WTC11 (cell line): ENCODE measurements around the gene ITPR2. TPM values are rescaled to one million over a fixed set of nuclear protein-coding genes. Genes with fewer than 3 reads are reported as not detected.

Source experiments
- ATAC-seq: fragments of 200-7000 bp; cut with Tn5 transposase; 2 replicates; pipeline ENCODE4 v1.10.0; 2021; ENCODE audit warnings: mild to moderate bottlenecking, moderate library complexity
- CTCF ChIA-PET: fragments of 300-600 bp; sonication (Branson Sonifier 250); formaldehyde crosslinking; loops from one replicate; lab custom pipeline; 2021; ENCODE audit warnings: antibody characterized with exemption; lab: Charles Lee
- POLR2A ChIA-PET: fragments of 350-600 bp; sonication (Branson Sonifier 250); formaldehyde crosslinking; loops from one replicate; lab custom pipeline; 2021; ENCODE audit warnings: antibody characterized with exemption; lab: Charles Lee
- DNase-seq: peaks from one replicate; pipeline ENCODE4 v3.0.0; 2021; ENCODE audit warnings: low spot score
- H3K27ac Mint-ChIP-seq: 2 replicates; pipeline ENCODE4 v1.8.0; 2021; ENCODE audit warnings: mixed read lengths
- H3K27me3 Mint-ChIP-seq: 2 replicates; pipeline ENCODE4 v1.8.0; 2021; ENCODE audit warnings: low read depth, mild to moderate bottlenecking, moderate library complexity, mixed read lengths
- H3K36me3 Mint-ChIP-seq: 2 replicates; pipeline ENCODE4 v1.8.0; 2021; ENCODE audit warnings: mixed read lengths
- H3K4me1 Mint-ChIP-seq: 2 replicates; pipeline ENCODE4 v1.8.0; 2022; ENCODE audit warnings: mixed read lengths
- H3K4me3 Mint-ChIP-seq: 2 replicates; pipeline ENCODE4 v1.8.0; 2021; ENCODE audit warnings: mild to moderate bottlenecking, moderate library complexity, mixed read lengths
- H3K9me3 Mint-ChIP-seq: 2 replicates; pipeline ENCODE4 v1.8.0; 2021; ENCODE audit warnings: mixed read lengths
- ARID4B ChIP-seq: sonication (generic); formaldehyde crosslinking; IDR thresholded peaks from 2 replicates; pipeline ENCODE4 v1.8.0; 2023; ENCODE audit warnings: missing genetic modification reagents, mild to moderate bottlenecking, borderline replicate concordance
- ATF1 ChIP-seq: sonication (generic); formaldehyde crosslinking; IDR thresholded peaks from 2 replicates; pipeline ENCODE4 v1.8.1; 2023; ENCODE audit warnings: mild to moderate bottlenecking, moderate library complexity, missing genetic modification reagents
- ATF2 ChIP-seq: sonication (generic); formaldehyde crosslinking; IDR thresholded peaks from 2 replicates; pipeline ENCODE4 v1.8.1; 2022; ENCODE audit warnings: low read depth, missing genetic modification reagents, borderline replicate concordance
- ATF3 ChIP-seq: sonication (generic); formaldehyde crosslinking; conservative IDR thresholded peaks from 2 replicates; pipeline ENCODE4 v1.8.1; 2022; ENCODE audit warnings: mild to moderate bottlenecking, missing genetic modification reagents
- CDX4 ChIP-seq: fragments of 250-450 bp; sonication (Bioruptor Pico); IDR thresholded peaks from 2 replicates; pipeline ENCODE4 v1.9.0; 2021; ENCODE audit warnings: moderate library complexity, mild to moderate bottlenecking, inconsistent platforms, borderline replicate concordance
- FOXP4 ChIP-seq: sonication (generic); formaldehyde crosslinking; IDR thresholded peaks from 2 replicates; pipeline ENCODE4 v1.8.0; 2022; ENCODE audit warnings: mild to moderate bottlenecking, missing genetic modification reagents
- HMGA2 ChIP-seq: fragments of 250-450 bp; sonication (Bioruptor Pico); IDR thresholded peaks from 2 replicates; pipeline ENCODE4 v1.4.0; 2021; ENCODE audit warnings: mild to moderate bottlenecking, moderate library complexity
- IRF2 ChIP-seq: sonication (generic); formaldehyde crosslinking; IDR thresholded peaks from 2 replicates; pipeline ENCODE4 v1.8.0; 2022; ENCODE audit warnings: low read depth, missing genetic modification reagents, borderline replicate concordance
- JAZF1 ChIP-seq: fragments of 250-450 bp; sonication (Bioruptor Pico); IDR thresholded peaks from 2 replicates; pipeline ENCODE4 v1.9.0; 2021; ENCODE audit warnings: moderate library complexity, mild to moderate bottlenecking, inconsistent platforms
- MAX ChIP-seq: sonication (generic); formaldehyde crosslinking; IDR thresholded peaks from 2 replicates; pipeline ENCODE4 v1.8.0; 2022; ENCODE audit warnings: mild to moderate bottlenecking, missing genetic modification reagents
- NFYB ChIP-seq: sonication (generic); formaldehyde crosslinking; conservative IDR thresholded peaks from 2 replicates; pipeline ENCODE4 v1.8.0; 2022; ENCODE audit warnings: low read depth, missing genetic modification reagents
- NR1H2 ChIP-seq: sonication (generic); formaldehyde crosslinking; IDR thresholded peaks from 2 replicates; pipeline ENCODE4 v1.9.0; 2021; ENCODE audit warnings: mild to moderate bottlenecking, moderate library complexity, missing genetic modification reagents
- OVOL2 ChIP-seq: fragments of 250-450 bp; sonication (Bioruptor Pico); IDR thresholded peaks from 2 replicates; pipeline ENCODE4 v1.9.0; 2021; ENCODE audit warnings: mild to moderate bottlenecking, borderline replicate concordance
- SOX15 ChIP-seq: fragments of 250-450 bp; sonication (Bioruptor Pico); IDR thresholded peaks from 2 replicates; pipeline ENCODE4 v1.9.0; 2021; ENCODE audit warnings: mild to moderate bottlenecking
- TEAD1 ChIP-seq: sonication (generic); formaldehyde crosslinking; IDR thresholded peaks from 2 replicates; pipeline ENCODE4 v1.8.0; 2022; ENCODE audit warnings: mild to moderate bottlenecking, missing genetic modification reagents
- TEAD4 ChIP-seq: sonication (generic); formaldehyde crosslinking; IDR thresholded peaks from 2 replicates; pipeline ENCODE4 v1.8.0; 2022; ENCODE audit warnings: mild to moderate bottlenecking, missing genetic modification reagents
- ZBTB21 ChIP-seq: sonication (generic); formaldehyde crosslinking; IDR thresholded peaks from 2 replicates; pipeline ENCODE4 v1.8.1; 2023; ENCODE audit warnings: mild to moderate bottlenecking, missing genetic modification reagents, borderline replicate concordance
- ZNF138 ChIP-seq: sonication (generic); formaldehyde crosslinking; conservative IDR thresholded peaks from 2 replicates; pipeline ENCODE4 v1.8.1; 2022; ENCODE audit warnings: mild to moderate bottlenecking, moderate library complexity, missing genetic modification reagents
- ZNF396 ChIP-seq: fragments of 250-450 bp; sonication (Bioruptor Pico); IDR thresholded peaks from 2 replicates; pipeline ENCODE4 v1.8.0; 2021; ENCODE audit warnings: mild to moderate bottlenecking, moderate library complexity, borderline replicate concordance
- total RNA-seq: library from RNA; stranded (reverse); gene quantifications from 3 replicates; pipeline ENCODE4 v1.2.3, GENCODE V29; 2021

The ITPR2 gene
- total RNA-seq, 1 experiment from 2014 or later, result 50.7 TPM

GRCh38 chr12:26724309-26724702 lies 108.7 kb downstream of the ITPR2 start:
- POLR2A ChIA-PET, result no interaction called here
- peaks cover 26% of the 10 kb centered on the region for H3K4me1 Mint-ChIP-seq
- ATAC-seq, result no peak

More at GRCh38 chr12:26724309-26724702, 108.7 kb downstream of the ITPR2 start:
- no peak for DNase-seq
- Mint-ChIP-seq H3K27me3 (no peaks in the 10 kb centered on the region), H3K4me3 (no peak overlapping the region)
- no peak for TF ChIP-seq SOX15
- no peak for TF ChIP-seq NR1H2
- TF ChIP-seq ATF3 (CRISPR knock-in tag), result no peak
- TF ChIP-seq ZNF396 (CRISPR knock-in tag), result no peak
- TF ChIP-seq ZNF138 (CRISPR knock-in tag), result no peak
- no peak for TF ChIP-seq CDX4 (CRISPR knock-in tag)
- no peak for TF ChIP-seq TEAD1 (CRISPR knock-in tag)
- TF ChIP-seq IRF2 (CRISPR knock-in tag), result no peak
- TF ChIP-seq ATF2 (CRISPR knock-in tag), result no peak
- no peak for TF ChIP-seq TEAD4 (CRISPR knock-in tag)
- no peak for TF ChIP-seq HMGA2 (CRISPR knock-in tag)
- TF ChIP-seq OVOL2 (CRISPR knock-in tag), result no peak
- TF ChIP-seq ATF1 (CRISPR knock-in tag), result no peak
- TF ChIP-seq ARID4B, result no peak
- no peak for TF ChIP-seq ZBTB21 (CRISPR knock-in tag)
- no peak for TF ChIP-seq NFYB (CRISPR knock-in tag)
- TF ChIP-seq JAZF1 (CRISPR knock-in tag), result no peak
- TF ChIP-seq MAX (CRISPR knock-in tag), result no peak
- no peak for TF ChIP-seq FOXP4
- TF ChIP-seq, all 79 proteins: peak for 0
- no peak overlapping the region; the same call in 1 of the 2 replicates for H3K27ac Mint-ChIP-seq
- CTCF ChIA-PET, result interaction anchor here (1.6 kb wide), 1 partner anchor 23 kb away, joined by 3 read pairs; no protein-coding TSS in a partner anchor
- no peaks in the 10 kb centered on the region for H3K9me3 Mint-ChIP-seq
- 0 out of 2 replicates have a peak, but pooled peaks cover 6% of the 10 kb centered on the region for H3K36me3 Mint-ChIP-seq
